Limb (tissue), 2 donors: ENCODE data around the gene POLRMT.

Experiments
- DNase-seq, 2 donors: peaks; one replicate each; pipeline ENCODE4 v3.0.0-alpha.2; 2016; ENCODE audit errors: extremely low spot score in 2 of 2

POLRMT gene

GRCh38 chr19:579842-580155, 53.5 kb downstream of the POLRMT start:
- DNase-seq: no peak

- DNase-seq: no peak
Observed at GRCh38 chr19:579111-579841, 54.1 kb downstream of the POLRMT start.

GRCh38 chr19:577439-578392, 55.6 kb downstream of the POLRMT start:
- no peak for DNase-seq

GRCh38 chr19:576768-577438, 56.4 kb downstream of the POLRMT start:
- no peak for DNase-seq

GRCh38 chr19:575527-576506, 57.5 kb downstream of the POLRMT start:
- no peak for DNase-seq

GRCh38 chr19:574658-575526, 58.4 kb downstream of the POLRMT start:
- DNase-seq: no peak

- DNase-seq: no peak
Observed at GRCh38 chr19:573519-573825, 59.9 kb downstream of the POLRMT start.

GRCh38 chr19:572743-573518, 60.4 kb downstream of the POLRMT start:
- peak in 1 of 2 donors; percentile 71 for DNase-seq

GRCh38 chr19:572140-572742, 61.1 kb downstream of the POLRMT start, which contains the start of gene BSG:
BSG (plus strand) TSS chr19:572596; CDS start chr19:572635, 39 bp downstream.
- peak; percentile 99 for DNase-seq

GRCh38 chr19:571566-571974, 61.8 kb downstream of the POLRMT start:
- no peak for DNase-seq

- peak in 1 of 2 donors; percentile 68 for DNase-seq
Observed at GRCh38 chr19:570937-571565, 62.3 kb downstream of the POLRMT start.

- peak in 1 of 2 donors; percentile 32 for DNase-seq
Observed at GRCh38 chr19:570251-570686, 63.1 kb downstream of the POLRMT start.

- DNase-seq: no peak
Observed at GRCh38 chr19:567296-567900, 65.9 kb downstream of the POLRMT start.
